GM18498 (cell line): ENCODE data around the gene BCAP29.
"Not testable (repeated sequence)": the region's sequence is repeated elsewhere in the genome, so short reads cannot be mapped to it uniquely, and the experiment has no call there.

Experiments
- ATAC-seq: cut with Tn5 transposase; IDR thresholded peaks from one replicate; pipeline ENCODE4 v1.9.1; 2021; ENCODE audit warnings: mild to moderate bottlenecking, moderate library complexity; ENCODE audit not compliant: unreplicated experiment

Gene BCAP29, protein sequence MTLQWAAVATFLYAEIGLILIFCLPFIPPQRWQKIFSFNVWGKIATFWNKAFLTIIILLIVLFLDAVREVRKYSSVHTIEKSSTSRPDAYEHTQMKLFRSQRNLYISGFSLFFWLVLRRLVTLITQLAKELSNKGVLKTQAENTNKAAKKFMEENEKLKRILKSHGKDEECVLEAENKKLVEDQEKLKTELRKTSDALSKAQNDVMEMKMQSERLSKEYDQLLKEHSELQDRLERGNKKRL

DNA sequence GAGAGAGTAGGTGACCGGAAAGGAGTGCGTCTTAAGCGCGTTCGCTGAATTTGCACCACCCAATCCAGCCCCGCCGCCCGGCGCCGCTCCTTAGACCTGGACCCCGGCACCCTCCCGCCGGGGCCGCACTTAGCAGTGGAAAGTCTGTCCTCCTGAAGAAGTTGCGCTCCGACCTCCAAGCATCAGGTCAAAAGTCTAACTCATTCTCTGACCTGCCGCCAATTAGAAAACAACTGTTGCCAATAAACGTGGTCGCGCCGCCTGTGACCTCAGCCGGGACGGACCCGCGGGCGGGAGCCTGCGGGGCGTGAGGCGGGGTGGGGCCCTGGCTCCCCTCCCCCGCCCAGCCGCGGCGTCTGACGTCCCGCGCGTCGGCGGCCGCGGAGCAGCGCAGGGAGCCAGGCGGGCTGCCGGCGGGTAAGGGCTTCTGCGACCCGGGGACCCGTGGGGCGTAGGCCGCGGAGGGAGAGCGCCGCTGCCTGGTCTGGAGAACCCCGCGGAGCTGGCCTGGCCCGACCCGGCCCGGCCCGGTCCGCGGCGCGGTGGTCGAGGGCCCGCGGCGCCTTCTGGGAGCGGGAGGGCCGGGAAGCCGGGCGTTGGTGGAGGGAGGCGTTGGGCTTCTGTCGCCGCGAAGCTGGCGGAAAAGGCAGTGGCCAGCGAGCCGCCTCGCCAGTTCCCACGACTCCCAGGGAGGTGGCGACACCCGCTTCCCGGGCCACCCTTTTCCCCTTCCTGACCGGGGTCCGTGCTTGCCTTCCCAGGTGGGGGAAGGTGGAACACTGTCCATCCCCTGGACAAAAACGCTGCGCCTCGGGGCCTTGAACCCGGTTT is at the start of gene BCAP29:
Gene BCAP29, plus strand, starts transcription at position 362 of the 831 bp plus-strand sequence. CDS start 527 bp downstream, outside the sequence.
- peak; percentile 95 for ATAC-seq

DNA sequence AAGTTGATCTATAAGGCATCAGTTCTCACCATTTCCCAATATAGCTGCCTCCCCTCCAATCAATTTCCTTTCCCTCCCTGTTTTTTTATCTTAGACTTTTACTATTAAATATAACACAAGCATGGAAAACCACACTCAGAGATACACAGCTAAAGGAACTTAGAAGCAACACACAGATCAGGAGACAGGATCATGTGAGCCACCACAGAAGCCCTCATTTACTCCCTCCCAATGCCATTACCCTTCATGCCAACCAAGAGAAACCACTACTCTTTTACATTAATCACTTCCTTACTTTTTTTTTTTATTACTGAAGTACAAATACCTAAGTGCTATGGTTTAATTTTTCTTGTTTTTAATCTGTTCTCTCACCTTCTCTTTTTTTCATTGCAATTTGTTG is 49.3 kb upstream of the BCAP29 start:
- ATAC-seq, result no peak

DNA sequence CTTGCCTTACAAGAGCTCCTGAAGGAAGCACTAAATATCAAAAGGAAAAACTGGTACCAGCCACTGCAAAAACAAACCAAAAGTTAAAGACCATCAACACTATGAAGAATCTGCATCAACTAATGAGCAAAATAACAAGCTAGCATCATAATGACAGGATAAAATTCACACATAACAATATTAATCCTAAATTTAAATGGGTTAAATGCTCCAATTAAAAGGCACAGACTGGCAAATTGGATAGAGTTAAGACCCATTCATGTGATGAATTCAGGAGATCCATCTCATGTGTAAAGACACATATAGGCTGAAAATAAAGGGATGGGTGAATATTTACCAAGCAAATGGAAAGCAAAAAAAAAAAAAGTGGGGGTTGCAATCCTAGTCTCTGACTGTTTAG is 45.9 kb upstream of the BCAP29 start:
- no peak for ATAC-seq

DNA sequence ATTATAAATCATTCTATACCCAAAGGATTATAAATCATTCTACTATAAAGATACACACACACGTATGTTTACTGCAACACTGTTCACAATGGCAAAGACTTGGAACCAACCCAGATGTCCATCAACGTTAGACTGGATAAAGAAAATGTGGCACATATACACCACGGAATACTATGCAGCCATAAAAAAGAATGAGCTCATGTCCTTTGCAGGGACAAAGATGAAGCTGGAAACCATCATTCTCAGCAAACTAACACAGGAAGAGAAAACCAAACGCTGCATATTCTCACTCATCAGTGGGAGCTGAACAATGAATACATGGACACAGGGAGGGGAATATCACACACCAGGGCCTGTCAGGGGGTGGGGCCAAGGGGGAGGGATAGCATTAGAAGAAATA is 42.8 kb upstream of the BCAP29 start:
- not testable (repeated sequence) for ATAC-seq

DNA sequence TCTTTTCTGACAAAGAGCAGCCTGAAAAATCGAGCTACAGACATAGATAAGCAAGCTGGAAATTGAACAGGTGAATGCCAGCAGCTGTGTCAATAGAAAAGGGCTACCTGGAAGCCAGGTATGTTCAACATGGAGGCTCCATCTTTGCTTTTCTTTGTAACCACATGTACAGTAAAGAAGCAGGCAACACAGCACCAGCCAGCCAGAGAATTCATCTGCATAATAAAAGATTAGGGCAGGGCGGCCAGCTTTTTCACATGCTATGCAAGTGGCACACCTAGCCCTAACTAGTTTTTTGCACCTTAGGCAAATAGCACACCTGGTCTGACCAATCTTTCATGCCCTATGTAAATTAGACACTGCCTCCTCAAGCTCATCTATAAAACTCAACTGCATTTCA is 42.0 kb upstream of the BCAP29 start:
- no peak for ATAC-seq

DNA sequence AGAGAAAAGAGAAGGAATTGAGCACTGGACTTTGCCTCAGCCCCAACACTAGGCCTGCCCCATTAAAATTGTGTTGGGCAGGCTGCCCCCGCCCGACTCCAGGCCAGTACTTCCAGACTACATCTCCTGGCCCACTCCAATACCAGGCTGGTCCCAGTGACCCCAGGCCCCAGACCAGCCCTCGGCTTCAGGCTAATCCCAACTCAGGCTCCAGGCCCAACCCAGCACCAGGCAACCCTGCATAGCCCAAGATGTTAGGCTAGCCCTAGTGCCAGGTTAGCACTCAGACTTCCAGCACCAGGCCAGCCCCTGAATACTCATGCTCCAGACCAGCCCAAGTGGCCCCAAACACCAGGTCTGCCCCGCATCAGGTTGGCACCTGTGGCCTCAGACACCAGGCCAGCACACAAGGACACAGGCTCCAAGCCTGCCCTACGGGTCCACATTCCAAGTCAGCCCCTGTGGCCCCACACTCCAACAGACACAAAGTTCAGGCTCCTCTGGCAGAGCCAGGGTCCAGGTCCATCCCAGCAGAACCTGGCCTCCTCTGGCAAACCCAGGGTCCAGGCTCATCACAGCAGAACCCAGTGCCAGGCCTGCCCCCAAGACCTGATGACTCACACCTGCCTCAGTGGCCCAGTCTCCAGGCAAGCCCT is 36.6 kb upstream of the BCAP29 start:
- ATAC-seq, result no peak

DNA sequence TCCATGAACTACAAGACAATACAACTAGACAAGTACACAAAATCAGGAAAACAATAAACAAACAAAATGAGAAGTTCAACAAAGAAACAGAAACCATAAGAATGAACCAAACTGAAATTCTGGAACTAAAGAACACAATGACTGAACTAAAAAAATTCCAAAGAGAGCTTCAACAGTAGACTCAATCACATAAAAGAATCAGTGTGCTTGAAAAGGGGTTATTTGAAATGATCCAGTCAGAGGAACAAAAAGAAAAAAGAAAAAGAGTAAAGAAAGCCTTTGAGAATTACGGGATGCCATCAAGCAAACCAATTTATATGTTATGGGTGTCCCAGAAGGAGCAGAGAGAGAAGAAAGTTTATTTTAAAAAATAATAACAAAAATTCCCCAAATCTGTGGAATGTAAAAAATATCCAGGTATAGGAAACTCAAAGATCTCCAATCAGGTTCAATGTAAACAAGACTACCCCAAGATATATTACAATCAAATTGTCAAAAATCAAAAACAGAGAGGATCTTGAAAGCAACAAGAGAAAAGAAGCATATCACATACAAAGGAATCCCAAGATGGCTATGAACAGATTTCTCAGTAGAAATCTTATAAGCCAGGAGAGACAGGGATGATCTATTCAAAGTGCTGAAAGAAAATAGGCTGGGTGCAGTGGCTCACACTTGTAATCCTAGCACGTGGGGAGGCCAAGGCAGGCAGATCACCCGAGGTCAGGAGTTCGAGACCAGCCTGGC is 35.0 kb upstream of the BCAP29 start:
- no peak for ATAC-seq

DNA sequence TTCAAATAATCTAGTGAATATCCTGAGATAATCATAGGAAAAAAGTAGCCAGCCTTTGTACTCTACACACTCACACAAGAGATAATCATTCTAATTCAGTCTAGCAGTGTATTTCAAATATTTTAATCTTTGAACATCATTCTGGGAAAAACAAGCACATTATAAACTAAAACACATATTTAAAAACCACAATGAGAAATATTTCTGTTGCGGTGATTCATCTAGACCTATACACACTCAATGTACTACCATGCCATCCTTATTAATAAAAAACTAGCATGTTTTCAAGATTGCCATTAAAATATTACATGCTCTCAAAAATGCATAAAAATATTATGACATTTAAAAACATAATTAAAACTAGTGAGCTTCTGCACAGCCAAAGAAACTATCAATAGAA is 28.1 kb upstream of the BCAP29 start:
- ATAC-seq, result no peak

DNA sequence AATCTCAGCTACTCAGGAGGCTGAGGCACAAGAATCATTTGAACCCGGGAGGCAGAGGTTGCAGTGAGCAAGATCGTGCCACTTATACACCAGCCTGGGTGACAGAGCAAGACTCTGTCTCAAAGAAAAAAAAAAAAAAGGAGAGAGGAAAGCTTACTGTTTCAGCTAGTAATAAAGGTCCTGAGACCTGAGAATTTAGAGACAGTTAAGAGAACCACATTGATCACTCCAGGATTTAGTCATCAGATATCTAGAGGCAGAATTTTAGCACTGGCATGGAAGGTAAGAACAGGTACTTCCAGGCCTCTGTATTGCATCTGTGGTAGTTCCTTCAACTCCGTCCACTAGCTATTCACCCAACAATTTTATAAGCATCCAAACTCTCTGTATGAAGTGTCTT is 24.2 kb upstream of the BCAP29 start:
- no peak for ATAC-seq

DNA sequence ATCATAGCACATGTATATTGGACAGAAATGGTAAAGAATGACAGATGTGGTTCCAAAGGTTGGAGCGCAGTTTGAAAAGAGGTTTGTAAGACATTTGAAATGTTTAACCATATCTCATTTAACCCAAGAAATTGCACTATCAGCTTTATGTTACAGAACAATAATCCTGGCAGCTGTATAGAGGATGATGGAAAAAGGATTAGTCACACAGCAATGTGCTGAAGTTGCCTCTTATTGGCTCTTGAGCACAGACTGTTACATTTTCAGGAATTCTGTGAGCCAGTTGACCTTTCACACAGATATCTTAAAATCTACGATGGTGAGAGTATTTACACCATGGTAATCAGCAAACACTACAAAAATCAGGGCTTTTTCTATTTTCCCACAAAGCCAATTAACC is 20.2 kb upstream of the BCAP29 start:
- no peak for ATAC-seq

DNA sequence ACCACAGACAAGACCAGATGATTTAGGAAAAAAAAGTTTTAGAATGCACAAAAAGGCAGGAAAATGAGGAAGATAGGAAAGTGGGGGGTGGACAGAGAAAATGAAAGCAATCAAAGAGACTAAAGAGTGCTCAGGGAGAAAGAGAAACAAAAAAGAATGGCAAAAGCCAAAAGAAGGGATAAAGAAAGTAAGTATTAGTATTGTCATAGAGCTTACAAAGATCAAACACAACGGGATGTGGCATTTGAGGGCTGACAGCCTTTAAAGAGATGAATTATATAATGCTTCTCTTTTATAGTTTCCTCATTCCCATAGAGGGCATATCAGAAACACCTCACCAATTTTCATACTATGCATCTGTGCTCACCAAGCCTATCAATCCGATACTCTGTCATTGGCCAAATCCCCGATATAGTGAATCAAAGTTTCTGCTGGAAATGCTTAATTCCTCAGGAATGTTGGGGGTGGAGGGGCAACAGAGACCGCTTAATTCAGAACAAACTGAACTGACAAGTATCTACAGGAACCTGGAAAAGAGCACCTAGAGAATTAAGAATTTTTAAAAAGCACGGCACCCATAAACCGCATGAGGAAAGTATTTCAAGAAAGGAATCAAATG is 19.0 kb upstream of the BCAP29 start:
- ATAC-seq, result no peak

DNA sequence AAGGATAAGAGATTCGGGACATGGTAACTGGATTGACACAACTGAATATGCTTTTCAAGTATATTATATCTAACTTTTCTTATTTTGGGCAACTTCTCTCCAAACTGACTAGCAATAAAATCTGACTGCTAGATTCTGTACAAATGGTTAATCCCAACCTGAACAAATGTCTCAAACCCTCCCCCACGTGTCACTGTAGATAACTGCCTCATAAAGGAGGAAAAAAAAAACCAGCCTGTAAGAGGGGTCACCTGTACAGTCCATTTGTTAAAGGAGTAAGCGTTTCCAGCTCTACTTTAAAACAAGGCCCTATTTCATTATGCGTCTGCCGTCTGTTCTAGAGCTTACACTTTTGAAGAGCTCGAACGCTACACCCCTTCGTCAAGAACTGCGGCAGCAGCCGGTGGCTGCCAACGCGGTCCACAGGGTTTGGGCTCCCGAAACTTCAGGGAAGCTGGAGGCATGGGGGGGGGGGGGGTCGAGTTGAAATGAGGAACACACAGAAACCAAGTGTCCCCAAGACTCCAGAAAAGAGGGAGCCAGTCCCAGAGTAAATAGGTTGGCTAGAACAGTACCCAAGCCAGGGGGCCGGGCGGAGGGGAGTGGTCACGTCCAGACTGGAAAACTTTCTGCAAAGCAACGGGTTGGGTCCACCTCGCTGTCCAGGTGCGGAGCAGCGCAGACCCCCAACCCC is 16.8 kb upstream of the BCAP29 start:
- ATAC-seq, result peak; percentile 66

DNA sequence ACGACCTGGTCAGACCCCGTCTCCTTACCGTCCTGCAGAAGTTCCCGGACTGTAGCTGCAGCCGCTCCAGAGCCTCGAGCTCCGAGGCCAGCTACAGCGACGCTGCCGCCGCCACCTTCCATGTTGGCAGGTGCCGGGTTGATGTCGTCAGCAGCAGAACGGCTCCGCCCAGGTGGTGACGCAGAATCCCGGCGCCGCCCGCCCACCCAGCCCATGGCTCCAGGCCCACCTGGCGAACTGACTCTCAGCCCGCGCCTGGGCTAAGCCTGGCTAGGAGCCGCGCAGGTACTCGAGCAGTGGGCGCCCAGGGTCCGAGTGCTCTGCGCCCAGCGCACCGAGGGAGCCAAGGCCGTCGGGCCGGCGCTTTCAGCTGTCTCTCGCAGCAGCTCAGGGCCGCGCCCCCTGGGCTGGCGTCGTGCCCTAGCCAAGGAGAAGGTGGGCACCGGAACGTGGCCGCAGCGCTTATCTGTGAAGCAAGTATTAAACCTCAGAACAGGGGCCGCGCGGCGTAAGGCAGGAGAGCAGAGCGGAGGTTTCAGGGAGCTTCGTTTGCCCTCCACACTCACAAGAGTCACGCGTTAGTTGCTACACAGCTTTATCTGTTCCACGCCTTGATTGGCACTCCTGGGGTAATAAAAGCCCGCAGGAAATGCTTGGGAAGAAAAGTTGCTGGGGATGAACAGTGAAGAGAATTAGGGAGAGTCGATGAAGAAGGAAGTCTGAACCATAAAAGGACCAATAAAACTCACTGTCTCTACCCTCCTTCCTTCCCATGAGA is 16.1 kb upstream of the BCAP29 start, which contains the start of the genes COG5 and DUS4L:
Gene COG5, minus strand, starts transcription at position 146 of the 778 bp plus-strand sequence. Its CDS starts 24 bp downstream, at position 122.
Gene DUS4L, plus strand, starts transcription at position 197 of the 778 bp plus-strand sequence. CDS start 3,100 bp downstream, outside the sequence.
- peak; percentile 97 for ATAC-seq

DNA sequence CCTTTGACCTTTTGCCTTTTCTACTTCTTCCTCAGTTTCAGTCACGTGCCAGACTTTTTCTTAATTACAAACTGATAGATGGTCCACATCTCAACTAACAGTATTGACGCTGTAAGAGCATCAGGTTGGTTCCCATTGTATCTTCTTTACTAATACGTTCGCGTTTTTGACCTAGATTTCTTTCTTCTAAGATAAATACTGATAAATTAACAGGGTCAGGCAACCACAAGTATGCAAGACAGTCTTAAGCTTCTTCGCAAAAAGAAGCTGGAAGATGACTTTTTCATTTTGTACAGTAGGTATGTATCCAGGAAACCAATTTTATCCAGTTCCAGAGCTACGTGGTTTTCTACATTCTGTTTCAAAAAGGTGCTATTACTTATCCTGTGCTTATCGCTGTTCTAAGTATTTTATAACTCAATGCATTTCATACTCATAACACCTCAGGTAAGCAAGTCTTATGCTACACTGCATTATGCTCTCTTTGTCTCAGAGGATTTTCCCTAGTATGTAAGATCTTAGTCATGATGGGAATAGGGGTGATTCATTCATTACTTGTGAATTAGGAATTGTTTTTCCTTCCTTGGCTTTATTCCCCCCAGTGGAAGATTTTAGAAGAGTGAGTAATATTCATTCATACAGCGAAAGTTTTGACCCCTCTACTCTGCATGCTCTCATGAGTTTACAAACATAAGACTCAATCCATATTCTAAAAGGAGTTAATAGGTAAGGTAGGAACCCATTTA is 15.3 kb upstream of the BCAP29 start:
- ATAC-seq, result no peak

DNA sequence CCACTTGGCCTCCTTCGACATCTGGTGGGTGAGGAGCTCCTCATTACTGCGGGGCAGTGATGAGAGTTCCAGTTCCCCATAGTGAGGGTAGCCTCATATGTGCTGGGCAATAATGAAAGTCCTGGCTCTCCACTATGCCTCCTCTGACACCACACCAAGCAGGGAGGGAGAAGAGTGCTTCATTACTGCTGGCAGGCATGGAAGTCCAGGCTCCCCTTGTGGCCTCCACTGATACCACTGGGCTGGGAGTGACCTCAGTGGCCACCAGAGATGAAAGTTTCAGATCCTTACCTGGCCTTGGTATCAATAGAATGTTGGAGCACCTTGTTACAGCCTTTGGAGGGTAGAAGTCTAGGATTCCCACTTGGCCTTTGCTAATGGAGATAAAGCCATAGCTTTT is 9.7 kb upstream of the BCAP29 start:
- no peak for ATAC-seq

DNA sequence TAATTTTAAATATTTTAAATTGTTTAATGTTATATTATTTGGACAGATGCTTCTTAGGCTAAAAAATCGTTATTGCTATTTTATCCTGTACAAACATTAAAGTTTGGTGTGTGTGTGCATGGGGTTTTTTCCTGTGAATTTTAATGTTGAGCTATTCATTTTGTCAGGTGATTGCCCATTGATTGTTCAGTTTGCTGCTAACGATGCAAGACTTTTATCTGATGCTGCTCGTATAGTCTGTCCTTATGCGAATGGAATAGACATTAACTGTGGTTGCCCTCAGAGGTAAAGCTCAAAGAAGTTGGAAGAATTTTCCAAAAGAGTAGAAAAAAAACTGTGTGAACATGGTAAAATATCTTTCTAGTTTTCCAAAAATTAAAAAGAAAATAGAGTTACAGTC is 6.5 kb upstream of the BCAP29 start:
- ATAC-seq, result no peak

DNA sequence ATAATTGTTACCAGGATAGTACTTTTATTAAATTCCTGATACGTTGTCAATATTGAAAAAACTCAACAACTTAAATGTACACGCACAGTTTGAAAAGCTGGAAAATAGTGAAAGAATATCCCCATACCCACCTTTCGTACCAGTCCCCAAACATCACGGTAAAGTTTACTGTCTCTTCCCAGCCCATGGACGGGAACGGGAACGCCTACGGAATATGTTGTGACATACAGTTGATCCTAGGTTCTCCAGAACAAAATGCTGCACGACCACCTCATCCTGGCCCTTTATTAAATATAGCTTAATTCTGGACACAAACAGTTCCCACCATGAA is 527 bp upstream of the BCAP29 start:
- ATAC-seq, result no peak

DNA sequence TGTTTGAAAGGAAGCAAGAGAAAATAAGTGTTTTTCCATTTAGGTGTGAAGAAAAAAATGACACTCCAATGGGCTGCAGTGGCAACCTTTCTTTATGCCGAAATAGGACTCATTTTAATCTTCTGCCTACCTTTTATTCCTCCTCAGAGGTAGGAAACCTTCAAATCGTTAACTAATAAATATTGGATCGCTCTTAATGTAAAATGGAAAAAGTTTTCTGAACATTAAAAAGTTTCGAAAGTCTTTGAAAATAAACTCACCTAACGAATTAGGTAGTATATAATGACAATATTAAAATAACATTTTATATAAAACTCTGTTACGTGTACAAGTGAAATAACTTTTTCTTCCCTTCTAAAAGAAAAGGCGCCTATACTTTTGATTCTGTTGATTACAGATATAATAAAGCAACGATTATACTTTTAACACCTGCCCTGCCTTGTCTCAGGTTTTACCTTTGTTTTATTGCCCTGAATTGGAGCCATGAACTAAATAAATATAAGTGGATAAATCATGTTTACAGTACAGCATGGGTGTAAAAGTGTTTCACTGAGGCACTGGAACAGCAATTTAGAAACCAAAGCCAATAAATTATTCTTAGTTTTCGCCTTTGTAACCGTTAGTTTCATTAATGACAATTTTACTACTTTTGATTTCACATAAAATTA is 804 bp downstream of the BCAP29 start:
- no peak for ATAC-seq
